ENCODE results near the gene PHGDH.

GRCh38 chr1:119720866-119721440 is 9.2 kb downstream of the PHGDH start:
- TF ChIP-seq CTCF (IDR thresholded peaks at IDR 0.05) = no peak
- TF ChIP-seq EP300 (IDR thresholded peaks at IDR 0.05) = no peak
